Kidney glomerular epithelial cell (primary cell): ENCODE results near the gene ZBTB8A.
"Not testable (repeated sequence)": the region's sequence is repeated elsewhere in the genome, so short reads cannot be mapped to it uniquely, and the experiment has no call there.

ENCODE experiments used
- DNase-seq: peaks from one replicate; lab custom pipeline; 2025; lab: John Stamatoyannopoulos, UW

The ZBTB8A gene

DNA sequence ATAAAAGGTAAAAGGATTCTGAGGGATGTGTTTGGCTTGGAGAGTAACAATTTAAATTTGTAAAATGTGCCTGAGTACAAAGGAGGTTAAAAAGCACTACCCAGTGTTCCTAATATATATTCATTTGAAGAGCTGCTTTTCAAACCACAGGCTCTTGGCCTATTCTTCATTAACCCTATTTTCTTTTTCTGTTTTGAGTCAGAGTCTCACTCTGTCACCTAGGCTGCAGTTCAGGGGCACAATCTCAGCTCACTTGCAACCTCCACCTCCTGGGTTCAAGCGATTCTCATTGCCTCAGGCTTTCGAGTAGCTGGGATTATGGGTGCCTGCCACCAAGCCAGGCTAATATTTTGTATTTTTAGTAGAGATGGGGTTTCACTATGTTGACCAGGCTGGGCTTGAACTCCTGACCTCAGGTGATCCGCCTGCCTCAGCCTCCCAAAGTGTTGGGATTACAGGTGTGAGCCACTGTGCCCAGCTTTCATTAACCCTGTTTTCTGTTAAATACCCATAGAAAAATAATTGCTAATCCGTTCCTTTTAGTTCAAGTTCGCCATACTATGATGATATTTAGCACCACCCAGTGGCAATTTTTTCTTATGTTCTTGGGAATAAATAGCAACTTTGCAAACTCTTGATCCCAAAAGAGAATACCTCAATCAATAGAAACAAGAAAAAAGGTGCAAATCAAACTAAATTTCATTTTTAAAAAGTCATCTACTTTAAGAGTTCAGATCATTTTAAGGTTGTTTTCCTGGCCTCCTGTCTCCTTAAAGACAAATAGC, 80.7 kb downstream of the ZBTB8A start:
- DNase-seq = no peak

DNA sequence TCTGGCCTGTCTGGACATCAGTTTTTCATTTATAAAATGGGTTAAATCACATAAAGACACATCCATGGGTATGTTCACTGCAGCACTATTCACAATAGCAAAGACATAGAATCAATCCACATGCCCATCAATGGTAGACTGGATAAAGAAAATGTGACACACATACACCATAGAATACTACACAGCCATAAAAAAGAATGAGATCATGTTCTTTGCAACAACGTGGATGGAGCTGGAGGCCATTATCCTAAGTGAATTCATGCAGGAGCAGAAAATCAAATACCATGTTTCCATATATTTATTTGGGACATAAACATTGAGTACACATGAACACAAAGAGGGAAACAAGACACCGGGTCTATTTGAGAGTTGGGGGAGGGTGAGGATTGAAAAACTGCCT, 83.0 kb downstream of the ZBTB8A start:
- DNase-seq = no peak

DNA sequence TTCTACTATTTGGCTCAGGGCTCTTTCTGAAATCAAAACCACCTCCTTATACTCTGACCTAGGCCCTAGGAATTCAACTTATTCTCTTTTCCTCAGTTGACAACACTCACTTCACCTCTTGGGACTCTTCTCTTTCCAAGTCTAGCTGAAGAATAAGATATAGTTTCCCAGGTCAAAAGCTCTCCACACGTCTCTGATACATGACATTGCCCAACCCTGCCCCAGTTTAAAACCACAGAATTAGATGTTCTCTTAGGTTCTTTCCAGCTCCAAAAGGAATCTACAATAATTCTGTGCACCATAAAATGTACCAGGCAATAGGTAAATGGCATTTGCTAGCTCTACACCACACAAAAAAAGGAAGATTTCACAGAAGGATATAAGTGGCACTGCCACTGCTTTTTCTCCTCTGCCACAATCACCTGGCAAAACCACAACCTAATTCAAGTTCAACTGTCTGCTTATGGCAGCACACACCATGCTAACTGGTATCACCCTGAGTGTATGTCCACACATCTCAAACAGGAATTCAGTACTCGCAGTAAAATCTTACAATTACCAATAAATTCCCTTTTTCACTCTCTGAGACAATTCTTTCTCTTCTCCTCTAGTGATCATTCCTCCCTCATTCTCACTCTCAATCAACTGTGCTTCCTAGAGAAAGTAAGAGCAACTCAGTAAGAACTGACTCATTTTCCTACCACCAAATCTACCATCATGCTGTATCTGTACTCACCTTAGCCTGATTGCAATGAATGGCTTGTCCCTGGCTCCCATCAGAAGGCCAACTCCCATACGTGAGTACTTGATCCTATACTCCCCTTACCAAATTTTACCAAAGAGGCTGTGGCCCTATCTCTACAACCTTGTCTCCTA, 83.8 kb downstream of the ZBTB8A start:
- no peak for DNase-seq

DNA sequence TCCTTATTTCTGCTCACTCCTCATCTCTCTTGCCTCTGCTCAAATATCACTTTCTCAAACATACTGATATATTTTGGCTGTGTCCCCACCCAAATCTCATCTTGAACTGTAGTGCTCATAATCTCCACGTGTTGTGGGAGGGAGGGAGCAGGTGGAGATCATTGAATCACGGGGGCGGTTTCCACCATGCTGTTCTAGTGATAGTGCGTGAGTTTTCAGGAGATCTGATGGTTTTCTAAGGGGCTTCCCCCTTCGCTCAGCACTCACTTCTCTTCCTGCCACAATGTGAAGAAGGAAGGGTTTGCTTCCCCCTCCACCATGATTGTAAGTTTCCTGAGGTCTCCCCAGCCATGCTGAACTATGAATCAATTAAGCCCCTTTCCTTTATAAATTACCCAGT, 84.5 kb downstream of the ZBTB8A start:
- DNase-seq = no peak

DNA sequence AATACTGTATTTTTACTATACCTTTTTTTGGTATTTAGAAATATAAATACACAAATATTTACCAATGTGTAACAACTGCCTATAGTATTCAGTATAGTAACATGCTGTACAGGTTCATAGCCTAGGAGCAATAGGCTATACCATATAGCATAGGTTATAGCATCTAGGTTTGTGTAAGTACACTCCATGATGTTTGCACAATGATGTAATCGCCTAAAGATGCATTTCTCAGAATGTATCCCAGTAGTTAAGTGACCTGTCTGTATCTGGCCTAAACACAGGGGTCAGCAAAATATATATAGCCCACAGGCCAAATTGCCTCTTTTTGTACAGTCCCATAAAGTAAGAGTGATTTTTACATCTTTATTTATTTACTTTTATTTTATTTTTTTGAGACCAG, 86.9 kb downstream of the ZBTB8A start:
- DNase-seq = no peak

DNA sequence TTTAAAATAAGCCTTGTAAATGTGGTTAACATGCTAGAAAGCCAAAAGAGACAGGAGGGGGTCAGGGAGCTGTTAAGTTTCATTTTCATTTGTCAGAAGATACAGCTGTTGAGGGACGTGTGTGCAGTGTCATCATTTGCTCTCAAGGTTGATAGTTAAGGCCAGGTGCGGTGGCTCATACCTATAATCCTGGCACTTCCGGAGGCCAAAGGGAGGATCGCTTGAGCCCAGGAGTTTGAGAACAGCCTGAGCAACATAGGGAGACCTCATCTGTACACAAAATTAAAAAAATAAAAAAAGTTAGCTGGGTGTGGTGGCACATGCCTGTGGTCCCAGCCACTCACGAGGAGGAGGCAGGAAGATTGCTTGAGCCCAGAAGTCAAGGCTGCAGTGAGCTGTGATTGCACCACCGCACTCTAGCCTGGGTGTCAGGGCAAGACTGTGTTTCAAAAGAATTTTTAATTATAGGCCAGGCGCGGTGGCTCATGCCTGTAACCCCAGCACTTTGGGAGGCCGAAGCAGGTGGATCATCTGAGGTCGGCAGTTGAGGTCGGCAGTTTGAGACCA, 88.5 kb downstream of the ZBTB8A start:
- DNase-seq = no peak

DNA sequence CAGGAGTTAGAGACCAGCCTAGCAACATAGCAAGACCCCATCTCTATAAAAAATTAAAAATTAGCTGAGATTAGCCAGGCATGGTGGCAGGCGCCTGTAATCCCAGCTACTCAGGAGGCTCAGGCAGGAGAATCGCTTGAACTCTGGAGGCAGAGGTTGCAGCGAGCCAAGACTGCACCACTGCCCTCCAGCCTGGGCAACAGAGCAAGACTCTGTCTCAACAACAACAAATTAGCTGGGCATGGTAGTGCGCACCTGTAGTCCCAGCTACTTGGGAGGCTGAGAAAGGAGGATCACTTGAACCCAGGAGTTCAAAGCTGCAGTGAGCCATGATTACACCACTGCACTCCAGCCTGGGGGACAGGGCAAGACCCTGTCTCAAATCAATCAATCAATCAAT, 90.9 kb downstream of the ZBTB8A start:
- not testable (repeated sequence) for DNase-seq

DNA sequence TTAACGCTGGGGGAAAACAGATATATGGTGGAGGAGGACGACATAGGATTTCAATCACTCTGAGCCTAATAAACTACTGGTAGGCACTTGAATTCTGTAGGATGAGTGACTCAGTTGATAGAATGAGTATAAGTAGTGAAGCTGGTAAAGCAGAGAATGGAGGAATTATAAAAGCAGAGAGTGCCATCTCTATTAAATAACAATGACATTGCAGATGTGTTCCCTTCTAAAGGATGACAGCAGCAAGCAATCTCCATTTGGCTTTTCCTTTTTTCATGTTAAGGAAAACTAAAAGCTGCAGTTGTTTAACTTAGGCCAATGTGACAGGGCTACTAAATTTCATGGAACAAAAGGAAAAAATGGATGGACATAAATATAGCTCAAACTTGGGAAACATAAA, 93.6 kb downstream of the ZBTB8A start:
- no peak for DNase-seq

DNA sequence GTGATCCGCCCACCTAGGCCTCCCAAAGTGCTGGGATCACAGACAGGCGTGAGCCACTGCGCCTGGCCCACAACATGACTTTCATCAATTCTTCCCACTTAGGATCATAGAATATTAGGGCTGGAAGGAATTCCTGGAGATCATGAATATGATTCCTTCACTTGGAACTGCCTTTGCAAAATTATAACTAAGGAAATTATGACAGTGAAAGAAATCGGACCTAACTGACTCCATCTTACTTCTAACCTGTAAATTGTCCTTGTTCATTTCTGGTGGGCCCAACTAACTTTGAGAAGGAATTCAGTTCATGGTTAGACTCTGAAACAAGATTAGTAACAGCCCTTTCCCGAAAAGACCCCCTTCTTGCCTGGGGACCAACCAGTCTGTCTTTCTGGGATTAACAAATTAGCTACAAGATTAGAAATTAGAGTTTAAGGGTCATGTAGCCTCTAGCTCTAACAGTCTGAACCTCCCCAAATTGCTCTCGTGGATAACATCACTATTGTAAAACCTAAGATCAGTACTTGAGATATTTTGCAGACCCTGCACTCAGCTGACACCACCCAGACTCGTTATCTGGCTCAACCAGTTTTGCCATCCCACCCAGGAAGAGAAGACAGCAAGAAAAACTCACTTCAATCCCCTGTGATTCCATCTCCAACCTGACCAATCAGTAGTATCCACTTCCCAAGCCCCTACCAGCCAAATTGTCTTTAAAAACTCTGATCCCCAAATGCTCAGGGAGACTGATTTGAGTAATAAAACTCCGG, 96.5 kb downstream of the ZBTB8A start:
- DNase-seq = no peak

DNA sequence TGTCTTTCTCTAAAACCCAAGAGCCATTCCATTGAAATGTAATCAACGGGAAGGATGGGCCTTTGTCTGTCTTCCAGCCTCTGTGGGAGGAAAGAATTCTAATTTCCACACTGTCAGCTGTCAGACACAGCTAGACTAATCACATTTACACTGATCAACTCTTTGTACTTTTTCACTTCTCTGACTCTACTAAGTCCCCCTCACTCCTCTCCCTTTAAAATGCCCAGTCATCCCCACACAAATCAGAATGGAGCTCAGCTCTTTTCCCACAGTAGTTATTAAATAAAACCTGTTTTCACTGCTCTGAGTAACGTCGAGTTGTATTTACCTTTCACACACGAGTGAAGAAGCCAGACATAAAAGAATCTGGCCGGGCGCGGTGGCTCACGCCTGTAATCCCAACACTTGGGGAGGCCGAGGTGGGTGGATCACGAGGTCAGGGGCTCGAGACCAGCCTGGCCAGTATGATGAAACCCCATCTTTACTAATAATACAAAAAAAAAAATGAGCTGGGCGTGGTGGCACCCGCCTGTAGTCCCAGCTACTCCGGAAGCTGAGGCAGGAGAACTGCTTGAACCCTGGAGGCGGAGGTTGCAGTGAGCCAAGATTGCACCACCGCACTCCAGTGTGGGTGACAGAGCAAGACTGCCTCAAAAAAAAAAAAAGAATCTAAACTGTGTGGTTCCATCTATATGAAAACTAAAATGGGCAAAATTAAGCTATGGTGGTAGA, 97.9 kb downstream of the ZBTB8A start:
- no peak for DNase-seq

DNA sequence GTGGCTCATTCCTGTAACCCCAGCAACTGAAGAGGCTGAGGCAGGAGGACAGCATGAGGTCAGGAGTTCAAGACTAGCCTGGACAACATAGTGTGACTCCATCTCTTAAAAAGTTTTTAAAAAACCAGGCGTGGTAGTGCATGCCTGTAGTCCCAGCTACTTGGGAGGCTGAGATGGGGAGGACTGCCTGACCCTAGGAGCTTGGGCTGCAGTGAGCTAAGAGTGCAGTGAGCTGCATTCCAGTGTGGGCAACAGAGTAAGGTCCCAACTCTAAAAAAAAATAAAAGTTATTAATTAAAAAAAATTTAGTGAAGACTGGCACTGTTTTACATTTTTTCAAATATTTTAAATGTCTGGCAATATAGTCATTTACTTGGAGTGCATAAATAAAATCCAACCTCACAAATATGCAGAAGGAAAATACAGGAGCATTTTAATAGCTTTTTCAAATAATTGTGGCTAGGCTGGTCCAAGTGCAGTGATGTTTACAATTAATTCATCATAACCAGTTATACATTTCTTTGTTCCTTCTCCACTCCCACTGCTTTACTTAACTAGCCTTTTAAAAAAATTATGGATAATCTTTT, 100.4 kb downstream of the ZBTB8A start:
- no peak for DNase-seq

DNA sequence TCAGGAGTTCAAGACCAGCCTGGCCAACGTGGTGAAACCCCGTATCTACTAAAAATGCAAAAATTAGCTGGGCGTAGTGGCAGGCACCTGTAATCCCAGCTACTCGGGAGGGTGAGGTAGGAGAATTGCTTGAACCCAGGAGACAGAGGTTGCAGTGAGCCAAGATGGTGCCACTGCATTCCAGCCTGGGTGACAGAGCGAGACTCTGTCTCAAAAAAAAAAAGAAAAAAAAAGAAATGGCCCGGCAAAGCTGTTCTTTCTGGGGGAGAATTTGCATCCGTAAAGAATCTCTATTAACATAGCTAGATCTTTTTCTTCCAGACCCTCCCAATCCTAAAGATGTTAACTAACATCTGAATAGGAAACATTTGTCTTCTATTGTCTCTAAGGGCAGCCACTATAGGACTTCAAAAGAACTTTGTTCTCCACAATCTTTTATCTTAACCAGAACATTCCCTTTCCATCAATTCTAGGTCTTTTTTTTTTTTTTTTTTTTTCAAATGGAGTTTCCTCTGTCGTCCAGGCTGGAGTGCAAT, 103.1 kb downstream of the ZBTB8A start:
- DNase-seq = not testable (repeated sequence)

DNA sequence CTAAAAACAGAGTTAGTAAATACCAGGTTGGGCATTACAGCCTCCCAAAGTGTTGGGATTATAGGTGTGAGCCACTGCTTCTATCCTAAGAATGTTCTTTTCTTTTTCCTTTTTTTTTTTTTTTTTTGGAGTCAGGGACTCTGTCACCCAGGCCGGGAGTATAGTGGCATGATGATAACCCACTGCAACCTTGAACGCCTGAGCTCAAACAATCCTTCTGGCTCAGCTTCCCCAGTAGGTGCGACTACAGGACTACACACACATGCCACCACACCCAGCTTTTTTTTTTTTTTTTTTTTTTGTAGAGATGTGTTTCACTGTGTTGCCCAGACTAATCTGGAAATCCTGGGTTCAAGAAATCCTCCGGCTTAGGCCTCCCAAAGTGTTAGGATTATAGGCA, 105.2 kb downstream of the ZBTB8A start:
- no peak for DNase-seq

DNA sequence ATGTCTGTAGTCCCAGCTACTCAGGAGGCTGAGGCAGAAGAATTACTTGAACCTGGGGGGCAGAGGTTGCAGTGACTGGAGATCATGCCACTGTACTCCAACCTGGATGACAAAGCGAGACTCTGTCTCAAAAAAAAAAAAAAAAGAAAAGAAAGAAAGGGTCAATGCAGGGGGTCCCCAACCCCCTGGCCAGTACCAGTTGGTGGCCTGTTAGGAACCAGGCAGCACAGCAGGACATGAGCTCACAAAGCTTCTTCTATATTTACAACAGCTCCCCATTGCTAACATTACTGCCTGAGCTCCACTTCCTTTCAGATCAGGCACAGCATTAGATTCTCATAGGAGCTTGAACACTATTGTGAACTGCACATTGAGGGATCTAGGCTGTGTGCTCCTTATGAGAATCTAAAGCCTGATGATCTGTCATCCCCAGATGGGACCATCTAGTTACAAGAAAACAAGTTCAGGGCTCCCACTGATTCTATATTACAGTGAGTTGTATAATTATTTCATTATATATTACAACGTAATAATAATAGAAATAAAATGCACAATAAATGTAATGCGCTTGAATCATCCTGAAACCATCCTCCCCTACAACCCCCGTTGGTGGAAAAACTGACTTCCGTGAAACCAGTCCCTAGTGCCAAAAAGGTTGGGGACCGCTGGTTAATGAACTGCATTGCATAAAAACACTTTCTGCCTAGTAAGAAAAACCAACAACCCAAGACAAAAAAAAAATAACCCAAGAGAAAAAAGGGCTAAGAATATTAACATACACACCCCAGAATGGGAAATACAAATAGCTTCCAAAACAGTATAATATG, 108.3 kb downstream of the ZBTB8A start:
- DNase-seq = no peak

DNA sequence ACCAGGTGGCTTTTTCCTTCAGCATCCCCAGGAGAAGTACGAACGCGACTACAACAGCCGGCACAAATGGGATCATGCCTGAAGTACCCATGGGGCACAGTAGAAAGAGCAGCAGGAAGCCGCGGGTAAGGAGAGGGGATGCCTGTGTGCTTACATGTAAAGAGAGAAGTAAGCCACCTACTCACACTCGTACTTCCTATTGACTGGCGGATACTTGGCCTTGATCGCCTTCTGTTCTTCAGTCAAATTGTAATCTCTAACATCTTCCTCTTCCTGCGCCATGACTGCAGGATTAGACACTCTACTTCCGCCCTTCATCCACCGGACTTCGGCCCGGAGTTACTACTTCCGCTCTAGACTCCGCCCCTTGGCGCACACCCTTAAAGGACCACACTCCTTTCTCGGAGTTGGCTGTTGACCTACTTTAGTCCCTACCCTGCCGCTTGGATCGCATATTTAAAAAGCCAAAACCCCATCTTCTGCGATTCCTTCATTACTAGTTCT, 111.1 kb downstream of the ZBTB8A start, which contains the start of gene ZBTB8OS:
TSS of gene ZBTB8OS (minus strand) at position 303 of the 504 bp plus-strand sequence. CDS start at position 282, 21 bp downstream.
- DNase-seq = peak; percentile 95

DNA sequence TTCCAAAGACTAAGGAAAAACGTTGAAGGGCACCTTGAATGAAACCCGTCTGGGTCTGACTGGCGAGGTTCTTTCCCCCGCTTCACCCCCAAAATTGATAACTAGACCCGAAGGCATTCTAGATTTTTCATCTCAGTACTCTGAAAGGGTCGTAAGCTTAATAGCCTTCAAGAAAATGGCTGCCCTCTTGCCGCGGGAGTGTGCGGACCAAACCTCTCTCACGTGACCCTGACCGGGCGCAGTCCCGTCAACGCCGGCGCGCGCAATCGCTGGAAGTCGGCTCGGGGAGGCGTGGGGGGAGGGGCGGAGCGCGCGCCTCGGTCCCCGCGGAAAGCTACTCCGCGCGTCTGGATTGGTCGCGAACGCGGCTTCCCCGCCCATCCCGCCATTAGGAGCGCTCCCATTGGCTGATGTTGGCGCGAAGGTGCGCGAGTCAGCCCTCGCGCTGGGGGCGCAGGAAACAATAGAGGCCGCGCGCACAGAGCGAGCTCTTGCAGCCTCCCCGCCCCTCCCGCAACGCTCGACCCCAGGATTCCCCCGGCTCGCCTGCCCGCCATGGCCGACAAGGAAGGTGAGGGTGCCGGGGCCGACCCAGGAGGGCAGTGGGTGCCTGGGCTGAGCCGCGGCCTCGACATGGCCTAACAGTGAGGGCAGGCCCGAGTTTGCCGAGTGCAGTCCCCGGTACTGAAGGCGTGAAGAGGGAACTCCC, 111.7 kb downstream of the ZBTB8A start, which contains the start of gene RBBP4:
TSS of gene RBBP4 (plus strand) at position 457 of the 709 bp plus-strand sequence. CDS start at position 556, 99 bp downstream.
- peak; percentile 94 for DNase-seq

DNA sequence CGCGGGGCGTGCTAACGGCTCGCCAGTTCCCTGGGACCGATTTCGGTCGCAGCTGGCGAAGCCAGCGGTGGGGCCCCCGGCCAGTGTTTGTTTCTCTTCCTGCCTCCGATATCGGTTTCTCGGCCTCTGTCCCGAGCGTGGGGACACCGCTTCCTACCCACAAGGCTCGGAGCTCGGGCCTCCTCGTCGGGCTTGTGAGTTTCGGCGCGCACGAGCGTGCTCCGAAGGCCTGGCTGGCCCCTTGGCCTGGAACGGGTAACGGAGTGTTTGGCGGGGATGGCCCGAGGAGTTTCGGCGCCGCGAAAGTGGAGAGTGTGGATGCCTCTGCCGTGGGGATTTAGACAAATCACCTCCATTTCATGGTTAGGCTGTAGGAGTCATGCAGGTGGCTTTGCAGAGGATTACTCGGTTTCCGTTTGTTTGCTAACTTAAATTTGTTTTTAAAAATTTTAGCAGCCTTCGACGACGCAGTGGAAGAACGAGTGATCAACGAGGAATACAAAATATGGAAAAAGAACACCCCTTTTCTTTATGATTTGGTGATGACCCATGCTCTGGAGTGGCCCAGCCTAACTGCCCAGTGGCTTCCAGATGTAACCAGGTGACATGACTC, 112.3 kb downstream of the ZBTB8A start:
- DNase-seq = no peak

DNA sequence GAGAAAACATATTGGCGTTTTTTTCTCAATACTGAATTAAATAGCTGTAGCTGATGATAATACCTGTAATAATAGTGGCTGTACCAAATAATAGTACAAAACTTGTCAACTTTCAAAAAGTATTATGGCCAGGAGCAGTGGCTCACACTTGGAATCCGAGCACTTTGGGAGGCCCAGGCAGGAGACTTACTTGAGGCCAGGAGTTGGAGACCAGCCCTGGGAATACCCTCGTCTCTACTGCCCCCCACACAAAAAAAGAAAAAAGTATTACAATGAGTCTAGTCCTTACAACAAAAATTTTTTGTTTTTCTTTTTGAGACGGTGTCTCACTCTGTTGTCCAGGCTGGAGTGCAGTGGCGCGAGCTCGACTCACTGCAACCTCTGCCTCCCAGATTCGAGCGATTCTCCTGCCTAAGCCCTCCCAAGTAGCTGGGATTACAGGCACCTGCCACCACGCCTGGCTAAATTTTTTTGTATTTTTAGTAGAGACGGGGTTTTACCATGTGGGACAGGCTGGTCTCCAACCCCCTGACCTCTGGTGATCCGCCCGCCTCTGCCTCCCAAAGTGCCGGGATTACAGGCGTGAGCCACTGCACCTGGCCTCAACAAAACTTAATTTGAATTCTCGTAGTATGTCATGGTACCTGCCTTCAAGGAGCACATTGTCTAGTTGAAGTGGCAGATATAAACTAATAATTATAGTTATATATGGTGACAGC, 113.2 kb downstream of the ZBTB8A start:
- DNase-seq = no peak
